ENCODE measurements around the gene CALU. TPM values are rescaled to one million over a fixed set of nuclear protein-coding genes. Genes with fewer than 3 reads are reported as not detected.

Gene CALU
- polyA plus RNA-seq = 31.8 and 38.1 TPM in 2 replicates
- polyA minus RNA-seq = 45.0 and 55.5 TPM in 2 replicates

DNA sequence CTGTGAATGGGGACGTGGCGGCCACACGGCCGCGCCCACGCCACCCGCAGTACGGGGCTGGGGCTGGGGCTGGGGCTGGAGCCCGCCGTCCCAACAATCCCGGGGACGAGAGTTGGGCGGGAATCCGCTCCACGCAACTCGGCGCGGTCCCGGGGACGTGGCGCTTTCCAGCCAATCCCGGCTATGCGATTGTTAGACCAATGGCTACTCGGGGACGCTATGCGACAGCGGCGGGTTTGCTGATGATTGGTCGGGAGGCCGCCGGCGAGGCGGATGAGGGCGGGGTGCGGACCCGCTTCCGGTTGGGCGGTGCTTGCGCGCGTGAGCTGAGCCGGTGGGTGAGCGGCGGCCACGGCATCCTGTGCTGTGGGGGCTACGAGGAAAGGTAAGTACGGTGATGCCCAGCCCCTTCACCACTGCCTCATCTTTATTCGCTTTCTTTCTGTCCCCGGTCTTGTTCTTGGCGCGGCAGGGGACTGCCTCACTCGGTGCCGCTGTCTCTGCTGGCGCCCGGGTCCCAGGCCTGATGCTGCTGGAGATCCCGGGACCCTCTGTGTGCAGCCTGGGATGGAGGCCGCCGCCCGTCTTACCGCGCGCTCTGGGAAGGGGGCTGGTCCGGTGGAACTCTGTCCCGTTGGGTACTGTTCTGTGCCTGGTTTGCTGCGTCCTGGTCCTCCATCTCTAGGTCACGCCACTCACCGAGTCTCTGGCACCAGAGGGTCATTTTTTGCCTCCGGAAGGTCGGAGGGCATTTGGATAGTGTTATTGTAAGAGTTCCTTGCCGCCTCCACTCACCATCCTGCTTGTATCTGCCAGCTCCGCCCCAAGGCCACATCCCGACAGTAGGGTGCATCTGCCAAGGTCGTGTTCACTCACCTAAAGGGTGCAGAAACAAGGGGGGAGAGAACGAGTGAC, at the start of gene CALU:
Gene CALU (plus strand): TSS at position 312 of the 915 bp plus-strand sequence. CDS start 9,225 bp downstream, outside the sequence.
- Histone ChIP-seq H2AFZ (ENCODE audit: low read depth, low read length) (peak within 1 kb of the TSS; percentile 85), H3K9me3 (ENCODE audit: low read length) (no peaks in the 10 kb centered on the region), H3F3A (ENCODE audit: insufficient read depth, low read length, poor library complexity, severe bottlenecking) (peaks cover 4% of the 10 kb centered on the region), H3K27ac (ENCODE audit: low read length) (peak within 1 kb of the TSS; percentile 83), H4K20me1 (ENCODE audit: insufficient read depth) (no peaks in the 10 kb centered on the region), H3K4me3 (ENCODE audit: low read length) (peak within 1 kb of the TSS; percentile 89), H3K79me2 (replicated peaks; ENCODE audit: insufficient read depth, low read length) (peaks cover 47% of the 10 kb centered on the region), H3K9ac (ENCODE audit: low read length) (peak within 1 kb of the TSS; percentile 84), H3K36me3 (ENCODE audit: insufficient read depth, low read length) (no peaks in the 10 kb centered on the region), H3K27me3 (ENCODE audit: insufficient read depth, low read depth, low read length) (no peaks in the 10 kb centered on the region), H3K9me2 (ENCODE audit: insufficient read depth, low read length) (no peaks in the 10 kb centered on the region), H3K4me2 (ENCODE audit: low read length) (peak within 1 kb of the TSS; percentile 81)
- TF ChIP-seq, protein P1, sequence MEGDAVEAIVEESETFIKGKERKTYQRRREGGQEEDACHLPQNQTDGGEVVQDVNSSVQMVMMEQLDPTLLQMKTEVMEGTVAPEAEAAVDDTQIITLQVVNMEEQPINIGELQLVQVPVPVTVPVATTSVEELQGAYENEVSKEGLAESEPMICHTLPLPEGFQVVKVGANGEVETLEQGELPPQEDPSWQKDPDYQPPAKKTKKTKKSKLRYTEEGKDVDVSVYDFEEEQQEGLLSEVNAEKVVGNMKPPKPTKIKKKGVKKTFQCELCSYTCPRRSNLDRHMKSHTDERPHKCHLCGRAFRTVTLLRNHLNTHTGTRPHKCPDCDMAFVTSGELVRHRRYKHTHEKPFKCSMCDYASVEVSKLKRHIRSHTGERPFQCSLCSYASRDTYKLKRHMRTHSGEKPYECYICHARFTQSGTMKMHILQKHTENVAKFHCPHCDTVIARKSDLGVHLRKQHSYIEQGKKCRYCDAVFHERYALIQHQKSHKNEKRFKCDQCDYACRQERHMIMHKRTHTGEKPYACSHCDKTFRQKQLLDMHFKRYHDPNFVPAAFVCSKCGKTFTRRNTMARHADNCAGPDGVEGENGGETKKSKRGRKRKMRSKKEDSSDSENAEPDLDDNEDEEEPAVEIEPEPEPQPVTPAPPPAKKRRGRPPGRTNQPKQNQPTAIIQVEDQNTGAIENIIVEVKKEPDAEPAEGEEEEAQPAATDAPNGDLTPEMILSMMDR (IDR thresholded peaks at IDR 0.05; ENCODE audit: poor library complexity, severe bottlenecking) = no peak
- no peak for TF ChIP-seq EZH2 (IDR thresholded peaks at IDR 0.05; ENCODE audit: borderline replicate concordance, insufficient read depth, low read length, poor library complexity, severe bottlenecking)
- TF ChIP-seq TAF1 (IDR thresholded peaks at IDR 0.05; ENCODE audit: low read depth) = no peak
- TF ChIP-seq RAD21 (conservative IDR thresholded peaks at IDR 0.05) = peak; percentile 32
- TF ChIP-seq EP300 (conservative IDR thresholded peaks at IDR 0.05; ENCODE audit: poor library complexity, severe bottlenecking) = peak; percentile 20
- TF ChIP-seq MXI1 (conservative IDR thresholded peaks at IDR 0.05; ENCODE audit: poor library complexity, severe bottlenecking) = peak; percentile 88
- peak; percentile 12 for TF ChIP-seq SMC3 (conservative IDR thresholded peaks at IDR 0.05; ENCODE audit: poor library complexity)
- TF ChIP-seq, protein P2, sequence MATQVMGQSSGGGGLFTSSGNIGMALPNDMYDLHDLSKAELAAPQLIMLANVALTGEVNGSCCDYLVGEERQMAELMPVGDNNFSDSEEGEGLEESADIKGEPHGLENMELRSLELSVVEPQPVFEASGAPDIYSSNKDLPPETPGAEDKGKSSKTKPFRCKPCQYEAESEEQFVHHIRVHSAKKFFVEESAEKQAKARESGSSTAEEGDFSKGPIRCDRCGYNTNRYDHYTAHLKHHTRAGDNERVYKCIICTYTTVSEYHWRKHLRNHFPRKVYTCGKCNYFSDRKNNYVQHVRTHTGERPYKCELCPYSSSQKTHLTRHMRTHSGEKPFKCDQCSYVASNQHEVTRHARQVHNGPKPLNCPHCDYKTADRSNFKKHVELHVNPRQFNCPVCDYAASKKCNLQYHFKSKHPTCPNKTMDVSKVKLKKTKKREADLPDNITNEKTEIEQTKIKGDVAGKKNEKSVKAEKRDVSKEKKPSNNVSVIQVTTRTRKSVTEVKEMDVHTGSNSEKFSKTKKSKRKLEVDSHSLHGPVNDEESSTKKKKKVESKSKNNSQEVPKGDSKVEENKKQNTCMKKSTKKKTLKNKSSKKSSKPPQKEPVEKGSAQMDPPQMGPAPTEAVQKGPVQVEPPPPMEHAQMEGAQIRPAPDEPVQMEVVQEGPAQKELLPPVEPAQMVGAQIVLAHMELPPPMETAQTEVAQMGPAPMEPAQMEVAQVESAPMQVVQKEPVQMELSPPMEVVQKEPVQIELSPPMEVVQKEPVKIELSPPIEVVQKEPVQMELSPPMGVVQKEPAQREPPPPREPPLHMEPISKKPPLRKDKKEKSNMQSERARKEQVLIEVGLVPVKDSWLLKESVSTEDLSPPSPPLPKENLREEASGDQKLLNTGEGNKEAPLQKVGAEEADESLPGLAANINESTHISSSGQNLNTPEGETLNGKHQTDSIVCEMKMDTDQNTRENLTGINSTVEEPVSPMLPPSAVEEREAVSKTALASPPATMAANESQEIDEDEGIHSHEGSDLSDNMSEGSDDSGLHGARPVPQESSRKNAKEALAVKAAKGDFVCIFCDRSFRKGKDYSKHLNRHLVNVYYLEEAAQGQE (IDR thresholded peaks at IDR 0.05; ENCODE audit: borderline replicate concordance) = no peak
- TF ChIP-seq POLR2AphosphoS5 (IDR thresholded peaks at IDR 0.05) = peak; percentile 93

DNA sequence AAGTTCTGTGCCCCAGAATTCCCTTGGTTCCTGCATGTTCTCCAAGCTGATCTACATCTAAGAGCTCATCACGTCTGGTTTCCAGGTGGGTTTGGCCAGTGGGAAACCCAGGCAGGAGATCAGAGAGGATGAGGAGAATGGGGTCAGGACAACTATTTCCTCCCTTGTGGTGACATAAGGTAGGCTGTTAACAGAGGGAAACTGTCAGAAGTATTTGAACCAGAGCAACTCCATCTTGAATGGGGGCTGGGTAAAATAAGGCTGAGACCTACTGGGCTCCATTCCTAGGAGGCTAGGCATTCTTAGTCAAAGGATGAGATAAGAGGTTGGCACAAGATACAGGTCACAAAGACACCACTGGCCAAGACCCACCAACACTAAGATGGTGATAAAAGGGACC, 47.9 kb upstream of the CALU start:
- H4K20me1 ChIP-seq (ENCODE audit: insufficient read depth) = no peaks in the 10 kb centered on the region
- H3K27ac ChIP-seq (ENCODE audit: low read length) = no peak overlapping the region
- H3K9me2 ChIP-seq (ENCODE audit: insufficient read depth, low read length) = no peaks in the 10 kb centered on the region
- no peaks in the 10 kb centered on the region for H3K79me2 ChIP-seq (replicated peaks; ENCODE audit: insufficient read depth, low read length)
- TF ChIP-seq EP300 (conservative IDR thresholded peaks at IDR 0.05; ENCODE audit: poor library complexity, severe bottlenecking) (no peak), EZH2 (IDR thresholded peaks at IDR 0.05; ENCODE audit: borderline replicate concordance, insufficient read depth, low read length, poor library complexity, severe bottlenecking) (no peak), SMC3 (conservative IDR thresholded peaks at IDR 0.05; ENCODE audit: poor library complexity) (no peak), RAD21 (conservative IDR thresholded peaks at IDR 0.05) (no peak), POLR2AphosphoS5 (IDR thresholded peaks at IDR 0.05) (no peak), TAF1 (IDR thresholded peaks at IDR 0.05; ENCODE audit: low read depth) (no peak), MXI1 (conservative IDR thresholded peaks at IDR 0.05; ENCODE audit: poor library complexity, severe bottlenecking) (no peak)
- TF ChIP-seq, protein P1 (IDR thresholded peaks at IDR 0.05; ENCODE audit: poor library complexity, severe bottlenecking) = no peak
- TF ChIP-seq, protein P2 (IDR thresholded peaks at IDR 0.05; ENCODE audit: borderline replicate concordance) = no peak
- H3F3A ChIP-seq (ENCODE audit: insufficient read depth, low read length, poor library complexity, severe bottlenecking) = no peaks in the 10 kb centered on the region
- H3K4me2 ChIP-seq (ENCODE audit: low read length) = no peak overlapping the region
- H3K4me3 ChIP-seq (ENCODE audit: low read length) = no peak overlapping the region
- no peak overlapping the region for H2AFZ ChIP-seq (ENCODE audit: low read depth, low read length)
- no peaks in the 10 kb centered on the region for H3K9me3 ChIP-seq (ENCODE audit: low read length)
- no peaks in the 10 kb centered on the region for H3K27me3 ChIP-seq (ENCODE audit: insufficient read depth, low read depth, low read length)
- no peak overlapping the region for H3K9ac ChIP-seq (ENCODE audit: low read length)
- no peaks in the 10 kb centered on the region for H3K36me3 ChIP-seq (ENCODE audit: insufficient read depth, low read length)
